Stomach (tissue), 9 donors: Measurements from ENCODE around the gene RBM39. TPM values are rescaled to one million over a fixed set of nuclear protein-coding genes. Genes with fewer than 3 reads are reported as not detected.

ENCODE experiments used
- DNase-seq, 2 donors: peaks; one replicate each; pipeline versions ENCODE4 v3.0.0 to v3.0.0-alpha.2; 2013 to 2019
- H3K27ac ChIP-seq, 5 donors: fragments of 200-600 bp in 4 of 5; sonication (generic) in 4 of 5; one replicate each; pipeline ENCODE4 v1.5.1; 2013 to 2019; ENCODE audit warnings: mild to moderate bottlenecking in 1 of 5, moderate library complexity in 1 of 5
- H3K27me3 ChIP-seq, 3 donors: fragments of 200-600 bp; sonication (generic); one replicate each; pipeline ENCODE4 v1.5.1; 2017 to 2019; ENCODE audit warnings: mixed run types in 1 of 3
- H3K36me3 ChIP-seq, 4 donors: fragments of 200-600 bp; sonication (generic); 1 replicate in 3 of 4; 2 replicates in 1 of 4; pipeline ENCODE4 v1.5.1; 2016 to 2019
- H3K4me1 ChIP-seq, 4 donors: fragments of 200-600 bp; sonication (generic); one replicate each; pipeline ENCODE4 v1.5.1; 2016 to 2019
- H3K4me3 ChIP-seq, 4 donors: fragments of 200-600 bp; sonication (generic) in 3 of 4; one replicate each; pipeline ENCODE4 v1.5.1; 2016 to 2019; ENCODE audit warnings: mild to moderate bottlenecking in 1 of 4
- H3K9me3 ChIP-seq, 4 donors: fragments of 200-600 bp; sonication (generic); one replicate each; pipeline ENCODE4 v1.5.1; 2016 to 2019
- CTCF ChIP-seq, 7 experiments: fragments of 450-650 bp in 4 of 7; fragments of 200-600 bp in 3 of 7; sonication (generic) in 3 of 7; IDR thresholded peaks; one replicate each; pipeline ENCODE4 v1.5.1; 2016 to 2019; ENCODE audit warnings: antibody characterized with exemption in 7 of 7, control low read depth in 2 of 7, mild to moderate bottlenecking in 1 of 7
- EP300 ChIP-seq: sonication (generic); formaldehyde crosslinking; IDR thresholded peaks from one replicate; pipeline ENCODE4 v1.6.1; 2017; ENCODE audit warnings: antibody characterized with exemption
- POLR2A ChIP-seq, 4 donors: fragments of 450-650 bp; IDR thresholded peaks; one replicate each; pipeline ENCODE4 v1.6.1; 2016; ENCODE audit warnings: antibody characterized with exemption in 4 of 4, control low read depth in 2 of 4, mild to moderate bottlenecking in 1 of 4, moderate library complexity in 1 of 4
- POLR2AphosphoS5 ChIP-seq, 3 donors: sonication (generic); formaldehyde crosslinking; IDR thresholded peaks; one replicate each; pipeline ENCODE4 v1.6.1; 2016; ENCODE audit warnings: antibody characterized with exemption in 3 of 3
- WGBS, 5 donors: extraction: QIAGEN DNeasy Blood & Tissue Kit in 3 of 5; methylation state at CpG; one replicate each; pipeline versions ENCODE4 v1.1.5 to v1.1.7; 2013 to 2018; 5-methylcytosine and 5-hydroxymethylcytosine counted together
- intact Hi-C: fragments of 100-400 bp; cut with DNase I; formaldehyde crosslinking; loops from one replicate; pipeline ENCODE4 v1.15.1; 2023; ENCODE audit warnings: low total_unique reads
- polyA plus RNA-seq, 3 donors: library from polyadenylated mRNA; stranded (reverse); fragments of 200-250 nt; gene quantifications; one replicate each; pipeline ENCODE4 v1.2.3, GENCODE V29; 2013
- small RNA-seq, 4 donors: library from RNA; depleted of rRNA; stranded (forward); fragments of <200 nt; gene quantifications; one replicate each; pipeline ENCODE3, GENCODE V24; 2016
- total RNA-seq, 5 donors: library from RNA; depleted of rRNA; stranded (reverse); fragments of >200 nt; gene quantifications; one replicate each; pipeline versions ENCODE4 v1.1.0 to v1.2.3, GENCODE V29; 2014 to 2016
- donor health status: healthy with polysubstance abuse.
- donor health status: Bipolar disorder and iron deficiency.
- donor health status: healthy.

RBM39 gene
- total and polyA plus RNA-seq, 8 donors: 93.3 to 770 (median 396) TPM

- H3K9me3 ChIP-seq: no peaks in the 10 kb centered on the region
- TF ChIP-seq CTCF (IDR thresholded peaks at IDR 0.05) (no peak), EP300 (no peak), POLR2AphosphoS5 (IDR thresholded peaks at IDR 0.05) (no peak), POLR2A (IDR thresholded peaks at IDR 0.05) (no peak)
- no peaks in the 10 kb centered on the region for H3K27me3 ChIP-seq
- H3K27ac ChIP-seq: no peak overlapping the region
- 87 to 97% (median 95%) methylated on average over 4 of the region's 4 CpGs for WGBS, 5 donors
- intact Hi-C loops: no loop called here
- H3K4me3 ChIP-seq: no peak overlapping the region
- peaks cover 23 to 43% (median 36%) of the 10 kb centered on the region in 4 donors for H3K36me3 ChIP-seq
- peaks cover 22 to 75% (median 52%) of the 10 kb centered on the region in 4 donors for H3K4me1 ChIP-seq
- DNase-seq: no peak
Observed at GRCh38 chr20:35653893-35654292, 88.2 kb downstream of the RBM39 start.

Small RNAs within 50 kb of the gene (small RNA-seq; reads per million reads assigned to genes)
- 0 reads per million in 4 donors for gene RF00026

Other genes starting within 250 kb of the RBM39 start
- gene C20orf173, start 212.6 kb downstream of the RBM39 start, total RNA-seq: not detected
- not detected for gene C20orf173, start 212.6 kb downstream of the RBM39 start, polyA plus RNA-seq
- gene ERGIC3, start 200.2 kb downstream of the RBM39 start, total RNA-seq: 100 to 1,000 TPM in 4 of 5 donors, 10 to 100 TPM in 1; 32.1 to 302 (median 241) TPM
- gene ERGIC3, start 200.2 kb downstream of the RBM39 start, polyA plus RNA-seq: 100 to 1,000 TPM; 194 to 227 (median 213) TPM
- 10 to 100 TPM in 1 of 5 donors, 1 to 10 TPM in 1, not detected in 3; 3.5 to 39.7 TPM for gene SPAG4, start 126.4 kb downstream of the RBM39 start, total RNA-seq
- gene SPAG4, start 126.4 kb downstream of the RBM39 start, polyA plus RNA-seq: 10 to 100 TPM in 1 of 3 donors, 1 to 10 TPM in 2; 2.9 to 10.5 (median 3.9) TPM
- gene CPNE1, start 77.4 kb downstream of the RBM39 start, total RNA-seq: 100 to 1,000 TPM in 2 of 5 donors, 10 to 100 TPM in 3; 67.9 to 172 (median 98.0) TPM
- gene CPNE1, start 77.4 kb downstream of the RBM39 start, polyA plus RNA-seq: 100 to 1,000 TPM in 2 of 3 donors, 10 to 100 TPM in 1; 83.6 to 137 (median 117) TPM
- 100 to 1,000 TPM in 1 of 5 donors, 10 to 100 TPM in 4; 16.2 to 147 (median 47.7) TPM for gene RBM12, start 77.4 kb downstream of the RBM39 start, total RNA-seq
- 10 to 100 TPM in 1 of 3 donors, 1 to 10 TPM in 2; 7.9 to 13.3 (median 9.6) TPM for gene RBM12, start 77.4 kb downstream of the RBM39 start, polyA plus RNA-seq
- 10 to 100 TPM in 4 of 5 donors, under 1 TPM in 1; 0.58 to 54.2 (median 25.4) TPM for gene NFS1, start 42.9 kb downstream of the RBM39 start, total RNA-seq
- gene NFS1, start 42.9 kb downstream of the RBM39 start, polyA plus RNA-seq: 10 to 100 TPM; 22.0 to 27.6 (median 22.8) TPM
- 100 to 1,000 TPM; 101 to 629 (median 179) TPM for gene ROMO1, start 42.9 kb downstream of the RBM39 start, total RNA-seq
- gene ROMO1, start 42.9 kb downstream of the RBM39 start, polyA plus RNA-seq: 100 to 1,000 TPM; 462 to 651 (median 513) TPM
- gene PHF20, start 29.8 kb upstream of the RBM39 start, total RNA-seq: 100 to 1,000 TPM in 1 of 5 donors, 10 to 100 TPM in 4; 22.6 to 135 (median 58.0) TPM
- 10 to 100 TPM; 18.3 to 27.3 (median 20.4) TPM for gene PHF20, start 29.8 kb upstream of the RBM39 start, polyA plus RNA-seq
- gene SCAND1, start 212.2 kb upstream of the RBM39 start, total RNA-seq: 100 to 1,000 TPM in 2 of 5 donors, 10 to 100 TPM in 3; 16.9 to 221 (median 67.4) TPM
- gene SCAND1, start 212.2 kb upstream of the RBM39 start, polyA plus RNA-seq: 100 to 1,000 TPM; 154 to 246 (median 202) TPM
- gene CNBD2, start 226.3 kb upstream of the RBM39 start, total RNA-seq: 10 to 100 TPM in 1 of 5 donors, 1 to 10 TPM in 3, not detected in 1; 1.8 to 66.0 (median 9.1) TPM
- gene CNBD2, start 226.3 kb upstream of the RBM39 start, polyA plus RNA-seq: 10 to 100 TPM in 1 of 3 donors, 1 to 10 TPM in 2; 4.6 to 14.5 (median 7.0) TPM